Gastrocnemius medialis (tissue), 4 donors: ENCODE data around the gene SNCAIP. TPM values are rescaled to one million over a fixed set of nuclear protein-coding genes. Genes with fewer than 3 reads are reported as not detected.

ENCODE experiments used
- ATAC-seq, 2 donors: fragments of 150-250 bp; one replicate each; pipeline ENCODE4 v1.9.1; 2016
- DNase-seq, 2 donors: peaks; one replicate each; pipeline ENCODE4 v3.0.0-alpha.2; 2019
- H3K27ac ChIP-seq, 4 donors: fragments of 200-600 bp; sonication (generic); 1 replicate in 1 of 4; 2 replicates in 3 of 4; pipeline ENCODE4 v1.5.1; 2016 to 2018; ENCODE audit warnings: mild to moderate bottlenecking in 2 of 4, moderate library complexity in 1 of 4
- H3K27me3 ChIP-seq, 3 donors: fragments of 200-600 bp; sonication (generic) in 2 of 3; 1 replicate in 1 of 3; 2 replicates in 2 of 3; pipeline versions ENCODE4 v1.5.1 to v1.6.0; 2016 to 2019; ENCODE audit warnings: mild to moderate bottlenecking in 1 of 3, moderate library complexity in 1 of 3
- H3K36me3 ChIP-seq, 2 donors: fragments of 200-600 bp; sonication (generic) in 1 of 2; one replicate each; pipeline ENCODE4 v1.5.1; 2017 to 2018
- H3K4me1 ChIP-seq, 2 donors: fragments of 200-600 bp; sonication (generic) in 1 of 2; one replicate each; pipeline ENCODE4 v1.5.1; 2016 to 2017; ENCODE audit warnings: mild to moderate bottlenecking in 2 of 2
- H3K4me3 ChIP-seq, 4 donors: fragments of 200-600 bp; sonication (generic) in 3 of 4; 1 replicate in 1 of 4; 2 replicates in 3 of 4; pipeline ENCODE4 v1.5.1; 2016 to 2019; ENCODE audit warnings: mild to moderate bottlenecking in 2 of 4
- H3K9me3 ChIP-seq, 3 donors: fragments of 200-600 bp; sonication (generic) in 2 of 3; 1 replicate in 1 of 3; 2 replicates in 2 of 3; pipeline ENCODE4 v1.5.1; 2016 to 2019
- CTCF ChIP-seq, 5 experiments: fragments of 450-650 bp in 3 of 5; fragments of 200-600 bp in 2 of 5; sonication (generic) in 2 of 5; IDR thresholded peaks in 4 of 5; conservative IDR thresholded peaks in 1 of 5; 1 replicate in 4 of 5; 2 replicates in 1 of 5; pipeline ENCODE4 v1.5.1; 2016 to 2019; ENCODE audit warnings: antibody characterized with exemption in 5 of 5, mild to moderate bottlenecking in 3 of 5, moderate library complexity in 3 of 5
- POLR2A ChIP-seq, 2 donors: fragments of 450-650 bp; IDR thresholded peaks; one replicate each; pipeline ENCODE4 v1.6.1; 2017; ENCODE audit warnings: antibody characterized with exemption in 2 of 2, mild to moderate bottlenecking in 2 of 2, moderate library complexity in 2 of 2
- in situ Hi-C, 4 donors: fragments of 200-750 bp; cut with MboI; loops; one replicate each; pipeline versions ENCODE4 v1.15.0 to v1.8.0; 2017; ENCODE audit warnings: low sequenced_read_pairs in 4 of 4
- intact Hi-C: fragments of 100-400 bp; cut with DNase I; formaldehyde crosslinking; loops from one replicate; pipeline ENCODE4 v1.15.1; 2023; ENCODE audit warnings: low total_unique reads
- total RNA-seq, 4 donors: library from RNA; depleted of rRNA; stranded (reverse); fragments of >200 nt; gene quantifications; one replicate each; pipeline versions ENCODE4 v1.1.0 to v1.2.3, GENCODE V29; 2016

Gene SNCAIP
- total RNA-seq, 4 donors from 2014 or later: 0.22 to 3.1 (median 0.53) TPM

- Histone ChIP-seq H3K27ac (no peak overlapping the region), H3K36me3 (no peaks in the 10 kb centered on the region), H3K9me3 (no peaks in the 10 kb centered on the region), H3K4me3 (no peak overlapping the region), H3K27me3 (no peaks in the 10 kb centered on the region), H3K4me1 (no peaks in the 10 kb centered on the region)
- DNase-seq: no peak
- TF ChIP-seq CTCF (IDR thresholded peaks at IDR 0.05 in 4 of 5, conservative IDR thresholded peaks at IDR 0.05 in 1 of 5): no peak
- TF ChIP-seq POLR2A (IDR thresholded peaks at IDR 0.05): no peak
- intact Hi-C loops (no loop called here), in situ Hi-C loops (no loop called here)
- ATAC-seq: no peak
These were observed 19.7 kb upstream of the SNCAIP start for GRCh38 chr5:122292332-122292731.

- no peak for ATAC-seq
- H3K4me1 ChIP-seq: no peaks in the 10 kb centered on the region
- TF ChIP-seq POLR2A (IDR thresholded peaks at IDR 0.05): no peak
- peak in 1 of 5 experiments; percentile 10 for TF ChIP-seq CTCF (IDR thresholded peaks at IDR 0.05 in 4 of 5, conservative IDR thresholded peaks at IDR 0.05 in 1 of 5)
- no peak overlapping the region for H3K4me3 ChIP-seq
- H3K9me3 ChIP-seq: no peaks in the 10 kb centered on the region
- H3K27ac ChIP-seq: no peak overlapping the region
- intact Hi-C loops (no loop called here), in situ Hi-C loops (no loop called here)
- DNase-seq: no peak
- H3K27me3 ChIP-seq: no peaks in the 10 kb centered on the region
- no peaks in the 10 kb centered on the region for H3K36me3 ChIP-seq
These were observed 16.9 kb upstream of the SNCAIP start for GRCh38 chr5:122295138-122295537.

GRCh38 chr5:122296871-122297270, 15.2 kb upstream of the SNCAIP start:
- no peaks in the 10 kb centered on the region for H3K36me3 ChIP-seq
- no peak for TF ChIP-seq POLR2A (IDR thresholded peaks at IDR 0.05)
- TF ChIP-seq CTCF (IDR thresholded peaks at IDR 0.05 in 4 of 5, conservative IDR thresholded peaks at IDR 0.05 in 1 of 5): no peak
- in situ Hi-C loops (no loop called here), intact Hi-C loops (no loop called here)
- ATAC-seq (no peak), DNase-seq (no peak)
- no peak overlapping the region for H3K4me3 ChIP-seq
- no peaks in the 10 kb centered on the region for H3K27me3 ChIP-seq
- no peaks in the 10 kb centered on the region for H3K4me1 ChIP-seq
- H3K27ac ChIP-seq: no peak overlapping the region
- no peaks in the 10 kb centered on the region for H3K9me3 ChIP-seq

- intact Hi-C loops: no loop called here
- no peak overlapping the region for H3K4me3 ChIP-seq
- ATAC-seq: no peak
- H3K36me3 ChIP-seq: no peaks in the 10 kb centered on the region
- no peak for DNase-seq
- no peak overlapping the region for H3K27ac ChIP-seq
- in situ Hi-C loops: no loop called here
- no peaks in the 10 kb centered on the region for H3K9me3 ChIP-seq
- TF ChIP-seq CTCF (IDR thresholded peaks at IDR 0.05 in 4 of 5, conservative IDR thresholded peaks at IDR 0.05 in 1 of 5): no peak
- TF ChIP-seq POLR2A (IDR thresholded peaks at IDR 0.05): no peak
- H3K4me1 ChIP-seq: no peaks in the 10 kb centered on the region
- no peaks in the 10 kb centered on the region for H3K27me3 ChIP-seq
These were observed 14.3 kb upstream of the SNCAIP start for GRCh38 chr5:122297587-122298298.

GRCh38 chr5:122300374-122300773, 11.7 kb upstream of the SNCAIP start:
- ATAC-seq (no peak), DNase-seq (no peak)
- Histone ChIP-seq H3K4me3 (no peak overlapping the region), H3K27ac (no peak overlapping the region), H3K9me3 (no peaks in the 10 kb centered on the region), H3K4me1 (no peaks in the 10 kb centered on the region), H3K27me3 (no peaks in the 10 kb centered on the region), H3K36me3 (no peaks in the 10 kb centered on the region)
- no peak for TF ChIP-seq CTCF (IDR thresholded peaks at IDR 0.05 in 4 of 5, conservative IDR thresholded peaks at IDR 0.05 in 1 of 5)
- intact Hi-C loops: no loop called here
- in situ Hi-C loops: no loop called here
